AG09319 (cell line): ENCODE measurements around the gene VTN.

Experiments used
- DNase-seq: peaks from one replicate; pipeline ENCODE4 v3.0.0-alpha.2; 2010; ENCODE audit warnings: low read depth; ENCODE audit errors: extremely low read depth
- TF ChIP-seq, protein P1 (sequence below): IDR thresholded peaks from 2 replicates; pipeline ENCODE4 v1.5.1; 2011; ENCODE audit warnings: low read depth, mild to moderate bottlenecking, inconsistent platforms, low read length, moderate library complexity

Gene VTN

DNA sequence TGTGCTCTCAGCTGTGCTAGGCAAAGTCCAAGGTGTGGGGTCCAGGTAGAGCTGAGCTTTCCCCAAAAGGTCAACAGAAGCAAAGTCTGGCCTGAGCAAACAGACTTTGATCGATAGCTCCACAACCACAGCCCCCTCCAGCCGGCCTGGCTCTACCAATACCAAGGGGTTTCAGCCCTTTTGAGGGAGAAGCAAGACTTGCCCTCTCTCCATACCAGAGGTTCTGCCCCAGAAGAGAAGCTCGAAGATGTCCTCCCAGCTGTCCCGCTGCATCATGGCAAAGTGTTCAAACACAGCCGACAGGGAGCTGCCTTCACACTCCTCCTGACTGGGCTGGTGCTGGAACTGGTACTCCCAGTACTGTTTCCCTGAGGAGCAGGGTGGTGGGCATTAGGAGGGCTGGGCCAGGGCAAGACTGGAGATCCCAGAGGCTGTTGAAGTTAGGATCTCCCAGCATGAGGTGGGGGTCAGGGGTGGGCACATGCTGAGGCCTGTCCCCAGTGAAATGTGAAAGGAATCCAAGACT is 1.7 kb downstream of the VTN start:
- TF ChIP-seq, protein P1, sequence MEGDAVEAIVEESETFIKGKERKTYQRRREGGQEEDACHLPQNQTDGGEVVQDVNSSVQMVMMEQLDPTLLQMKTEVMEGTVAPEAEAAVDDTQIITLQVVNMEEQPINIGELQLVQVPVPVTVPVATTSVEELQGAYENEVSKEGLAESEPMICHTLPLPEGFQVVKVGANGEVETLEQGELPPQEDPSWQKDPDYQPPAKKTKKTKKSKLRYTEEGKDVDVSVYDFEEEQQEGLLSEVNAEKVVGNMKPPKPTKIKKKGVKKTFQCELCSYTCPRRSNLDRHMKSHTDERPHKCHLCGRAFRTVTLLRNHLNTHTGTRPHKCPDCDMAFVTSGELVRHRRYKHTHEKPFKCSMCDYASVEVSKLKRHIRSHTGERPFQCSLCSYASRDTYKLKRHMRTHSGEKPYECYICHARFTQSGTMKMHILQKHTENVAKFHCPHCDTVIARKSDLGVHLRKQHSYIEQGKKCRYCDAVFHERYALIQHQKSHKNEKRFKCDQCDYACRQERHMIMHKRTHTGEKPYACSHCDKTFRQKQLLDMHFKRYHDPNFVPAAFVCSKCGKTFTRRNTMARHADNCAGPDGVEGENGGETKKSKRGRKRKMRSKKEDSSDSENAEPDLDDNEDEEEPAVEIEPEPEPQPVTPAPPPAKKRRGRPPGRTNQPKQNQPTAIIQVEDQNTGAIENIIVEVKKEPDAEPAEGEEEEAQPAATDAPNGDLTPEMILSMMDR = no peak

DNA sequence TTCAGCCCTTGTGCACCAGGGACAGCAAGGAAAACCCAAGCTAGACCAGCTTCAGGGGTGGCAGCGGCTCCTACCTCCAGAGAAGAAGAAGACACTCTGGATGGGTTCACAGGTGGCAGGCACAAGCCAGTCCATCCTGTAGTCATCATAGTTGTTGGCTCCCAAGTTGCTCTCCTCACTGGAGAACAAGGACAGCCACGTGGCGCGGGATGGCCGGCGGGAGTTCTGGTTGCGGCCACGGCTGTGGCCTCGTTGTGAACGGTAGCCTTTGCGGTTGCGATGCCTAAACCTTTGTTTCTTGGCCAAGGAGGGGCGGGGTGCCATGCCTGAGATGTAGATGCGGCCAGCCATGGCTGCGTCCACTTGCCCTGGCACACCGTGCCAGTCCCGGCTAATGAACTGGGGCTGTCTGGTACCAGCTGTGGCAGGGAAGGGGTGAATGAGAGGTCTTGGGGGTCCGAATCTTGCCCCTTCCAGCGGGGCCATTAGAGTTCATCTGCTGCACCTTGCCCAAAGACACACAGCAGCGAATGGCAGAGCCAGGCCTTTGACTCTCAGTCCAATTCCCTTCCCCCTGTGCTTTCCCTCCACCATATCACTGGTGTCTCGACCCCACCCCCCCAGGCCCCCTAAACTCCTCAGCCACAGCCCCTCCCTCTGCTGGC is 2.3 kb downstream of the VTN start:
- TF ChIP-seq, protein P1 = no peak
- no peak for DNase-seq

More for the DNA sequence above, 1.7 kb downstream of the VTN start:
- no peak for DNase-seq

DNA sequence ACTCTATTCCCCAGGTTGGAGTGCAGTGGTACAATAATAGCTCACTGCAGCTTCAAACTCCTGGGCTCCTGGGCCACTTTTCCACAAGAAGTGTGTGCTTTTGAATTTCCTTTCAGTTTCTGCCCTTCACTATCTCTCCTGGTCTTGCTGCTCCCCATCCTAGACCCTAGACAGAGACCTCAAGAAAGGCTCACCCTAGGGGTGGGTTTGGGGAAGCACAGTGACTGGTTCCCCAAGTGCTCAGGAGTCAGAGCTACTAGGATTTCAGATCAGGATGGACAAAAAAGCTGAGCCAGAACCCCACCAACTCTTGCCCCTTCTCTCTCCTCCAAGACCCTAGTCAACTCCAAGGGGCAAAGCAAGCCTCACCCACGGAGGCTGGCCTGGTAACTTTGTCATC is 3.5 kb downstream of the VTN start:
- TF ChIP-seq, protein P1 = no peak
- no peak for DNase-seq

DNA sequence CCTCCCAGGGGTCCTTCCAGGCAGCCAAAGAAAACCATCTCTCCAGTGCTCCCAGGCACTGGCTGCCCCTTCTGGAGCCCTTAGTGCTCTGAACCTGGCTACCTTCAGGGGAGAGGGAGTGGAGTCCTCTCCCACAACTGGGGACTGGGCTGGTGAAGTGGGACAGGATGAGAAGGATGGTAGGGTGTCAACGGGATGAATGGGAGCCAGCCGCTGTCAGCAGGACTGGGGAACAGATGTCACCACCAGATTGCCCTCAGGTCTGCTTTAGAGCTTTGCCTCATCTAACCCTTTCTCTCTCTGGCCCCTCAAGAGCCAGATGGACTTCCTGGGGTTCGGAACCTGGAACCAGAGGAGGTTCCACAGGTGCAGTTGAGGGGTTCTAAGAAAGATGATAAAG is 4.6 kb downstream of the VTN start:
- no peak for DNase-seq
- TF ChIP-seq, protein P1 = no peak

DNA sequence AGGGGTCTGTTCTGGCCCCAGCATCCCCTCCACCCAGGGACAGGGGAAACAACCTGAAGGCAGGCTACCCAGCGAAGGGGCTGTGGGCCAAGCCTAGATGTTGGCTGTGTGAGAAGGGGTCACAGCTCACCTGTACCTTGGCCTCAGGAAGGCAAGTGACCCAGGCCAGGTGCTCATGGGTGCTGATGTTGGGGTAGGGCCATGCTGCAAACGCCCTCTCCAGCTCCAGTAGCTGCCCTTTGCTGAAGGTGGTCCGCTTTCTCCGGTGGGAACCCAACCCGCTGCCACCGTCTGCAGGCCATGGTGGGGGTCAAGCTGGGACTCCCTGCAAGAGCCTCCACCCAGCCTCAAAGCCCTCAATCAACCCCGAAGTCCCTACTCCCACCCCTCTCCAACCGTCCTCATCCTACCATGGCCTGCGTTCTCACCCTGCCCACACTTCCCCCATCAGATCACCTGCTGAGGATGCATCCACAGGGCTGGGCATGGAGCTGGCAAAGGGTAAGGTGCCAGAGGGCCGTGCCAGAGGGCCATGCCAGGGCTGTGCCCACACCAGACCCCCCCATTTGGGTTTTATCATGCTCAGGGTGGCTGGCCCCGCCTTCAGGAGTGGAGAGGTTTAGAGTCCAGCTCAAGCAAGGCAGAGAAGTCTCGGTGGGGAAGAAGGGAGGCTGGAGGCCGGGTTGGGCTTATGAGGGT is 5.3 kb downstream of the VTN start, which contains the start of gene SEBOX:
Gene SEBOX (minus strand): TSS at position 535 of the 699 bp plus-strand sequence. CDS start 48 bp downstream, at position 487.
- TF ChIP-seq, protein P1 = no peak
- no peak for DNase-seq

DNA sequence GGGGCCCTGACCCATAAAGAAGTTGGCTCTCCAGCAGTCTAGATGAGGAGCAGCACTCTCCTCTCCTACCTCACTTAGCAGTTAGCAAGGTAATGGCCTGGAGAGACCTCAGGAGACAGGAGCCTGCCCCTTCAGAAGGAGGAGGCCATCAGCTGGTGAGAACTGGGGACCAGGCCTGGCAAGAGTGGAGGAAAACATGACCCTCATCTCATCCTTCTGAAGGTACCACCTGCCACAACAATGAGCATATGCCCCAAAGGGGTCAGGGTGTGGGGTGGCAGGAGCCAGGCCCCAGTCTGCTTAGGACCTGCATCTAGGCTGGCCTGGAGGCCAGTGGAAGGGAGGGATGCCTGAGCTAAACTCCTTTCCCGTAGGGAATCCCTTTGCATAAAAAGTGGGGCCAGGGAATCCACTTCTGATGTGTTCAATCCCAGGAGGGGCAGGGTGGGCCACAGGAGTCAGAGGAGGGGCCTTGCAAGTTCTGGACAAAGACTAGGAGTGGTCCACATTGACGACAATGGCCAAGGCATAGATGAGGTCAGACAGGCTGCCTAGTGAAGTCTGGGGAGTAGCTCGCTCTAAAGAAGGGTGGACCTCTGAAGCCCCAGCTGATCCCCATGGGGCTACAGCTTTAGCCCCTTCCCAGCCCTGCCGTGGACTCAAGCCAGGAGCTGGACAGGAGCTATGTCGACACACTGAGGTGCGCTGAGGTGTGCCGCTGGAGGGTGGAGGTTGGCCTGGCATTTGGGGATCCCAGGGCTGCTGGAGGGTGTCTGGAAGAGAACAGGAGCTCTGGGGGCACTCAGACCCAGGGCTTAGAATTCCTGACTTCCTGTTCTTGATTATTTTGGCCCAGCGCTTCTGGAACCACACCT is 6.1 kb downstream of the VTN start:
- no peak for DNase-seq
- TF ChIP-seq, protein P1 = no peak
